Naive thymus-derived CD4-positive, alpha-beta T cell (primary cell): Measurements from ENCODE around the gene JMJD1C. TPM values are rescaled to one million over a fixed set of nuclear protein-coding genes. Genes with fewer than 3 reads are reported as not detected.

Experiments
- ATAC-seq: fragments of 150-1000 bp; cut with Tn5 transposase; 2 replicates; pipeline ENCODE4 v1.10.0; 2021; ENCODE audit warnings: mild to moderate bottlenecking, moderate library complexity
- CTCF ChIA-PET: fragments of 350-600 bp; sonication (Branson Sonifier 250); formaldehyde crosslinking; loops from one replicate; lab custom pipeline; 2021; ENCODE audit warnings: antibody characterized with exemption; lab: Charles Lee
- POLR2A ChIA-PET: fragments of 350-600 bp; sonication (Branson Sonifier 250); formaldehyde crosslinking; loops from one replicate; lab custom pipeline; 2021; ENCODE audit warnings: antibody characterized with exemption, inconsistent platforms; lab: Charles Lee
- DNase-seq, 9 donors: peaks; one replicate each; pipeline versions ENCODE4 v3.0.0 to v3.0.0-alpha.2; 2020 to 2022; ENCODE audit warnings: mixed read lengths in 1 of 9
- H3K27ac ChIP-seq: one replicate; pipeline ENCODE4 v1.7.0; 2013; ENCODE audit warnings: mild to moderate bottlenecking, low read depth, low read length, moderate library complexity
- H3K27me3 ChIP-seq, 2 donors: one replicate each; pipeline ENCODE4 v1.7.0; 2013; ENCODE audit warnings: low read length in 2 of 2, mild to moderate bottlenecking in 2 of 2, moderate library complexity in 2 of 2; ENCODE audit not compliant: control insufficient read depth in 2 of 2, insufficient read depth in 2 of 2
- H3K36me3 ChIP-seq, 3 experiments: 1 replicate in 2 of 3; 2 replicates in 1 of 3; pipeline ENCODE4 v1.7.0; 2013; ENCODE audit warnings: low read length in 3 of 3, mild to moderate bottlenecking in 3 of 3, moderate library complexity in 1 of 3; ENCODE audit not compliant: insufficient read depth in 3 of 3, control insufficient read depth in 2 of 3
- H3K4me1 ChIP-seq, 2 donors: one replicate each; pipeline ENCODE4 v1.7.0; 2013; ENCODE audit warnings: low read length in 2 of 2, mild to moderate bottlenecking in 2 of 2, moderate library complexity in 1 of 2; ENCODE audit not compliant: control insufficient read depth in 2 of 2, insufficient read depth in 2 of 2
- H3K4me3 ChIP-seq: 2 replicates; pipeline ENCODE4 v1.7.0; 2013; ENCODE audit warnings: mild to moderate bottlenecking, low read length
- H3K9me3 ChIP-seq, 3 experiments: 1 replicate in 2 of 3; 2 replicates in 1 of 3; pipeline ENCODE4 v1.7.0; 2013; ENCODE audit warnings: low read length in 3 of 3; ENCODE audit not compliant: control insufficient read depth in 2 of 3
- H3K27ac Mint-ChIP-seq, 9 donors: one replicate each; pipeline ENCODE4 v1.8.0; 2020 to 2022; ENCODE audit warnings: mixed read lengths in 9 of 9, mild to moderate bottlenecking in 8 of 9, moderate library complexity in 5 of 9, inconsistent platforms in 2 of 9
- H3K27me3 Mint-ChIP-seq, 5 donors: one replicate each; pipeline ENCODE4 v1.8.0; 2021 to 2022; ENCODE audit warnings: mixed read lengths in 5 of 5, mild to moderate bottlenecking in 1 of 5
- H3K36me3 Mint-ChIP-seq, 5 donors: one replicate each; pipeline ENCODE4 v1.8.0; 2020 to 2022; ENCODE audit warnings: mixed read lengths in 5 of 5, mild to moderate bottlenecking in 3 of 5, inconsistent platforms in 1 of 5
- H3K4me1 Mint-ChIP-seq, 7 donors: one replicate each; pipeline ENCODE4 v1.8.0; 2020 to 2022; ENCODE audit warnings: mixed read lengths in 7 of 7, mild to moderate bottlenecking in 3 of 7, inconsistent platforms in 1 of 7
- H3K4me3 Mint-ChIP-seq, 10 donors: one replicate each; pipeline ENCODE4 v1.8.0; 2020 to 2022; ENCODE audit warnings: mild to moderate bottlenecking in 10 of 10, mixed read lengths in 10 of 10, moderate library complexity in 6 of 10, inconsistent platforms in 2 of 10
- H3K9me3 Mint-ChIP-seq, 11 donors: one replicate each; pipeline ENCODE4 v1.8.0; 2020 to 2022; ENCODE audit warnings: mixed read lengths in 11 of 11, mild to moderate bottlenecking in 4 of 11, inconsistent platforms in 1 of 11, moderate library complexity in 1 of 11
- intact Hi-C, 2 donors: fragments of 100-400 bp; cut with micrococcal nuclease; formaldehyde crosslinking; loops; one replicate each; pipeline ENCODE4 v1.15.1; 2023
- polyA plus RNA-seq, 2 donors: library from polyadenylated mRNA; unstranded; fragments of 300-500 nt; fragmentation: Illumina TruSeq; gene quantifications; one replicate each; pipeline ENCODE4 v1.2.3, GENCODE V29; 2021
- total RNA-seq, 6 experiments: library from RNA in 5 of 6; stranded (reverse) in 5 of 6; gene quantifications; 1 replicate in 5 of 6; 2 replicates in 1 of 6; pipeline ENCODE4 v1.2.3 and lab custom pipeline; 2021 to 2026

JMJD1C gene
- total and polyA plus RNA-seq, 7 experiments from 2014 or later: 59.0 to 331 (median 120) TPM

DNA sequence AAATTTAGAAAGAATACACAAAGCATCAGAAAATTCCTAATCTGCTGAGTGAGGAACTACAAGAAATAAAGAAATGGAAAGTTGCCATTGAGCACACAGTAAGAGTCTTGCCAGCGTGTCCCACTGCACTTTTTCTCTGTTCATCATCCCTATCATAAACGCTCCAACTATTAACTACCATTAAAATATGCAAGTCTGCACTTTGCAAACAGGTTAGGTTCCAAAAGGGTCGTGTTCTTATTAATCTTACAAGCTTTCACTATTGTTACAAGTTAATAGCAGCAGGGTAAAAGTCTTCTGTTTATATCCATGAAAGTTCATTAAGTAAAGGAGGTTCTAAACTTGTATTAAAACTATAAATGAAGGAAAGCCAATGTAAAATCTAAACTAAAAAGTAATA, 5.2 kb upstream of the JMJD1C start:
- H3K9me3 Mint-ChIP-seq: no peaks in the 10 kb centered on the region

GRCh38 chr10:63468947-63469346, 3.2 kb upstream of the JMJD1C start:
- peaks cover 0 to 30% (median 0%) of the 10 kb centered on the region in 5 donors for H3K27me3 Mint-ChIP-seq
- H3K9me3 Mint-ChIP-seq: no peaks in the 10 kb centered on the region
- POLR2A ChIA-PET: no interaction called here
- H3K4me1 Mint-ChIP-seq: peaks cover 15 to 52% (median 29%) of the 10 kb centered on the region in 7 donors
- H3K36me3 Mint-ChIP-seq: peaks cover 0 to 2% (median 0%) of the 10 kb centered on the region in 5 donors
- Histone ChIP-seq H3K36me3 (peaks cover 0 to 8% (median 0%) of the 10 kb centered on the region in 3 experiments), H3K4me1 (peaks cover 0 to 16% of the 10 kb centered on the region in 2 donors), H3K9me3 (no peaks in the 10 kb centered on the region), H3K27ac (no peak overlapping the region), H3K4me3 (no peak overlapping the region), H3K27me3 (no peaks in the 10 kb centered on the region)
- H3K4me3 Mint-ChIP-seq: no peak overlapping the region
- no peak for ATAC-seq
- intact Hi-C loops: loop anchor here in 1 of 2 donors (5.0 kb wide), 3 partner anchors 87 to 252 kb away; no protein-coding TSS in a partner anchor
- H3K27ac Mint-ChIP-seq: peak overlapping the region in 2 of 9 donors; percentile 14 to 41
- DNase-seq: no peak
- CTCF ChIA-PET: no interaction called here

More for the DNA sequence above, 5.2 kb upstream of the JMJD1C start:
- Mint-ChIP-seq H3K27ac (no peak overlapping the region), H3K4me3 (no peak overlapping the region), H3K4me1 (peaks cover 8 to 54% (median 32%) of the 10 kb centered on the region in 7 donors), H3K27me3 (peaks cover 0 to 17% (median 0%) of the 10 kb centered on the region in 5 donors), H3K36me3 (peaks cover 0 to 5% (median 0%) of the 10 kb centered on the region in 5 donors)
- ATAC-seq (no peak), DNase-seq (no peak)
- Histone ChIP-seq H3K27me3 (no peaks in the 10 kb centered on the region), H3K4me3 (no peak overlapping the region), H3K36me3 (no peaks in the 10 kb centered on the region), H3K27ac (no peak overlapping the region), H3K9me3 (no peaks in the 10 kb centered on the region), H3K4me1 (peaks cover 0 to 7% of the 10 kb centered on the region in 2 donors)
- ChIA-PET CTCF (no interaction called here), POLR2A (interaction anchor here (0.8 kb wide), 1 partner anchor 34 kb away, joined by 3 read pairs; no protein-coding TSS in a partner anchor)
- intact Hi-C loops: no loop called here

DNA sequence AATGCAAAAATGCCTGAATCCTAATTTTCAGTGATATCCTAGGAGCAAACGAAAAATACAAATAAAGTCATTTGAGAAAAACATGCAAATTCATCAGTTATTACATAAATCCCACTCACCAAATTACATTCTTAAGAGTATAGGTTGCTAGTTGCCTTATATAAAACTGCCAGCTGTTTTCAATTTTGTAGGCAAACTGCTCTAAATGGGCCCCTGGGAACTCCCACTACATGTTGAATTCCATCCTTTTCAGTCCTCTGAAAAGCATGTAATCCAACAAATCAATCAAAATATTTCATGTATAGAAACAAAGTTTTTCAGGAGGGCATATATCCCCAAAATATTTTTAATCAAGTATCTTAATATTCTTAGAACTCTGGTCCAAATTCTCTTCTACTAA, 2.1 kb upstream of the JMJD1C start:
- Histone ChIP-seq H3K4me1 (peaks cover 0 to 16% of the 10 kb centered on the region in 2 donors), H3K4me3 (no peak overlapping the region), H3K27me3 (no peaks in the 10 kb centered on the region), H3K36me3 (peaks cover 0 to 8% (median 0%) of the 10 kb centered on the region in 3 experiments), H3K27ac (no peak overlapping the region), H3K9me3 (no peaks in the 10 kb centered on the region)
- peaks cover 15 to 60% (median 31%) of the 10 kb centered on the region in 7 donors for H3K4me1 Mint-ChIP-seq
- no peaks in the 10 kb centered on the region for H3K9me3 Mint-ChIP-seq
- peak overlapping the region in 1 of 10 donors; percentile 23 for H3K4me3 Mint-ChIP-seq
- DNase-seq (no peak), ATAC-seq (no peak)
- H3K36me3 Mint-ChIP-seq: peaks cover 0 to 2% (median 0%) of the 10 kb centered on the region in 5 donors
- H3K27ac Mint-ChIP-seq: peak overlapping the region in 1 of 9 donors; percentile 36
- CTCF ChIA-PET: no interaction called here
- H3K27me3 Mint-ChIP-seq: peaks cover 0 to 31% (median 0%) of the 10 kb centered on the region in 5 donors
- intact Hi-C loops: loop anchor here (2.0 to 5.0 kb wide), 5 partner anchors 15 to 253 kb away; no protein-coding TSS in a partner anchor
- POLR2A ChIA-PET: interaction anchor here (0.6 to 1.7 kb wide), 2 partner anchors 12 to 15 kb away, joined by 3 to 4 read pairs; no protein-coding TSS in a partner anchor

- ATAC-seq: peak; percentile 47
- Mint-ChIP-seq H3K36me3 (peaks cover 0 to 2% (median 0%) of the 10 kb centered on the region in 5 donors), H3K4me3 (peak overlapping the region; percentile 88 to 98 (median 95)), H3K27ac (peak overlapping the region; percentile 68 to 97 (median 93)), H3K9me3 (peaks cover 0 to 2% (median 0%) of the 10 kb centered on the region in 11 donors), H3K27me3 (peaks cover 0 to 31% (median 0%) of the 10 kb centered on the region in 5 donors), H3K4me1 (peaks cover 15 to 69% (median 36%) of the 10 kb centered on the region in 7 donors)
- Histone ChIP-seq H3K4me1 (peaks cover 0 to 16% of the 10 kb centered on the region in 2 donors), H3K27me3 (no peaks in the 10 kb centered on the region), H3K9me3 (no peaks in the 10 kb centered on the region), H3K4me3 (peak overlapping the region; percentile 89), H3K36me3 (peaks cover 0 to 8% (median 0%) of the 10 kb centered on the region in 3 experiments), H3K27ac (peak overlapping the region; percentile 86)
- ChIA-PET POLR2A (interaction anchor here (1.0 to 1.7 kb wide), 4 partner anchors 9 to 205 kb away, joined by 3 to 4 read pairs (median 4); no protein-coding TSS in a partner anchor), CTCF (interaction anchor here (0.5 kb wide), 1 partner anchor 875 kb away, joined by 3 read pairs; no protein-coding TSS in a partner anchor)
- intact Hi-C loops: loop anchor here (2.0 to 5.0 kb wide), 5 partner anchors 16 to 254 kb away; no protein-coding TSS in a partner anchor
- peak in 8 of 9 donors; percentile 21 to 50 (median 41) for DNase-seq
Measured at GRCh38 chr10:63466144-63466935, 563 bp upstream of the JMJD1C start.

GRCh38 chr10:63464402-63465292, 1.1 kb downstream of the JMJD1C start:
- POLR2A ChIA-PET: interaction anchor here (0.6 to 1.1 kb wide), 5 partner anchors 38 to 196 kb away, joined by 3 to 4 read pairs (median 3); no protein-coding TSS in a partner anchor
- Mint-ChIP-seq H3K4me1 (peaks cover 9 to 67% (median 29%) of the 10 kb centered on the region in 7 donors), H3K36me3 (peaks cover 0 to 2% (median 0%) of the 10 kb centered on the region in 5 donors), H3K4me3 (peak overlapping the region; percentile 88 to 98 (median 95)), H3K27me3 (peaks cover 0 to 31% (median 0%) of the 10 kb centered on the region in 5 donors), H3K27ac (peak overlapping the region; percentile 7 to 95 (median 88)), H3K9me3 (peaks cover 0 to 2% (median 0%) of the 10 kb centered on the region in 11 donors)
- Histone ChIP-seq H3K4me3 (peak overlapping the region; percentile 89), H3K27ac (peak overlapping the region; percentile 86), H3K9me3 (no peaks in the 10 kb centered on the region), H3K27me3 (no peaks in the 10 kb centered on the region), H3K4me1 (peaks cover 0 to 16% of the 10 kb centered on the region in 2 donors), H3K36me3 (peaks cover 0 to 8% (median 0%) of the 10 kb centered on the region in 3 experiments)
- peak; percentile 33 for ATAC-seq
- intact Hi-C loops: loop anchor here (1.0 to 5.0 kb wide), 13 partner anchors 44 to 331 kb away; partner anchors contain the start of genes NRBF2 (in 1 of the 2) and REEP3 (in 1 of the 2)
- CTCF ChIA-PET: interaction anchor here (1.0 kb wide), 1 partner anchor 247 kb away, joined by 3 read pairs; no protein-coding TSS in a partner anchor
- DNase-seq: no peak
